Progenitor cell of endocrine pancreas (in vitro differentiated cells): Measurements from ENCODE around the gene CDKN2B-AS1. TPM values are rescaled to one million over a fixed set of nuclear protein-coding genes. Genes with fewer than 3 reads are reported as not detected.

Experiments used
- DNase-seq: peaks from one replicate; pipeline ENCODE4 v3.0.0; 2021; ENCODE audit warnings: low spot score; ENCODE audit not compliant: unreplicated experiment
- H3K27ac Mint-ChIP-seq: 2 replicates; pipeline ENCODE4 v1.8.0; 2021; ENCODE audit warnings: mild to moderate bottlenecking, moderate library complexity, mixed read lengths
- H3K27me3 Mint-ChIP-seq: 2 replicates; pipeline ENCODE4 v1.8.0; 2021; ENCODE audit warnings: mixed read lengths
- H3K36me3 Mint-ChIP-seq: 2 replicates; pipeline ENCODE4 v1.8.0; 2022; ENCODE audit warnings: mixed read lengths; ENCODE audit not compliant: insufficient read depth
- H3K4me1 Mint-ChIP-seq: 2 replicates; pipeline ENCODE4 v1.8.0; 2021; ENCODE audit warnings: low read depth, mixed read lengths
- H3K4me3 Mint-ChIP-seq: 2 replicates; pipeline ENCODE4 v1.8.0; 2021; ENCODE audit warnings: low read depth, mild to moderate bottlenecking, moderate library complexity, mixed read lengths
- H3K9me3 Mint-ChIP-seq: 2 replicates; pipeline ENCODE4 v1.8.0; 2021; ENCODE audit warnings: low read depth, mixed read lengths
- CTCF ChIP-seq: fragments of 200-600 bp; sonication (generic); IDR thresholded peaks from one replicate; pipeline ENCODE4 v1.5.0; 2021; ENCODE audit warnings: antibody characterized with exemption, mild to moderate bottlenecking; ENCODE audit not compliant: unreplicated experiment
- total RNA-seq: library from RNA; stranded (reverse); gene quantifications from 2 replicates; pipeline ENCODE4 v1.2.1, GENCODE V29; 2021

The CDKN2B-AS1 gene
- total RNA-seq, 1 donor from 2014 or later = not detected

GRCh38 chr9:22036866-22037626, 42.5 kb downstream of the CDKN2B-AS1 start:
- peaks cover 3% of the 10 kb centered on the region for H3K27me3 Mint-ChIP-seq
- no peak overlapping the region for H3K4me3 Mint-ChIP-seq
- DNase-seq = no peak
- H3K27ac Mint-ChIP-seq = no peak overlapping the region
- no peak for TF ChIP-seq CTCF
- peaks cover 8% of the 10 kb centered on the region for H3K4me1 Mint-ChIP-seq
- H3K9me3 Mint-ChIP-seq = no peaks in the 10 kb centered on the region
- H3K36me3 Mint-ChIP-seq = no peaks in the 10 kb centered on the region

- Mint-ChIP-seq H3K4me1 (peaks cover 9% of the 10 kb centered on the region), H3K9me3 (no peaks in the 10 kb centered on the region), H3K36me3 (no peaks in the 10 kb centered on the region), H3K27me3 (no peaks in the 10 kb centered on the region), H3K27ac (no peak overlapping the region), H3K4me3 (no peak overlapping the region)
- no peak for DNase-seq
- peak; percentile 52 for TF ChIP-seq CTCF
Observed at GRCh38 chr9:22037954-22038690, 43.5 kb downstream of the CDKN2B-AS1 start.

GRCh38 chr9:22039258-22039657, 44.7 kb downstream of the CDKN2B-AS1 start:
- no peak overlapping the region for H3K4me3 Mint-ChIP-seq
- no peak for DNase-seq
- H3K9me3 Mint-ChIP-seq = no peaks in the 10 kb centered on the region
- peaks cover 9% of the 10 kb centered on the region for H3K4me1 Mint-ChIP-seq
- TF ChIP-seq CTCF = no peak
- no peak overlapping the region for H3K27ac Mint-ChIP-seq
- H3K36me3 Mint-ChIP-seq = no peaks in the 10 kb centered on the region
- no peaks in the 10 kb centered on the region for H3K27me3 Mint-ChIP-seq

GRCh38 chr9:22040760-22041159, 46.2 kb downstream of the CDKN2B-AS1 start:
- H3K9me3 Mint-ChIP-seq = no peaks in the 10 kb centered on the region
- H3K27ac Mint-ChIP-seq = no peak overlapping the region
- no peaks in the 10 kb centered on the region for H3K36me3 Mint-ChIP-seq
- H3K4me1 Mint-ChIP-seq = peaks cover 9% of the 10 kb centered on the region
- H3K27me3 Mint-ChIP-seq = no peaks in the 10 kb centered on the region
- no peak overlapping the region for H3K4me3 Mint-ChIP-seq
- no peak for TF ChIP-seq CTCF
- no peak for DNase-seq

- H3K4me1 Mint-ChIP-seq = peaks cover 9% of the 10 kb centered on the region
- no peak for DNase-seq
- no peak for TF ChIP-seq CTCF
- peaks cover under 1% of the 10 kb centered on the region for H3K27me3 Mint-ChIP-seq
- no peaks in the 10 kb centered on the region for H3K9me3 Mint-ChIP-seq
- H3K27ac Mint-ChIP-seq = no peak overlapping the region
- no peaks in the 10 kb centered on the region for H3K36me3 Mint-ChIP-seq
- H3K4me3 Mint-ChIP-seq = no peak overlapping the region
Observed at GRCh38 chr9:22041344-22041743, 46.8 kb downstream of the CDKN2B-AS1 start.
